ENCODE measurements around the gene TSPAN9.

The TSPAN9 gene

DNA sequence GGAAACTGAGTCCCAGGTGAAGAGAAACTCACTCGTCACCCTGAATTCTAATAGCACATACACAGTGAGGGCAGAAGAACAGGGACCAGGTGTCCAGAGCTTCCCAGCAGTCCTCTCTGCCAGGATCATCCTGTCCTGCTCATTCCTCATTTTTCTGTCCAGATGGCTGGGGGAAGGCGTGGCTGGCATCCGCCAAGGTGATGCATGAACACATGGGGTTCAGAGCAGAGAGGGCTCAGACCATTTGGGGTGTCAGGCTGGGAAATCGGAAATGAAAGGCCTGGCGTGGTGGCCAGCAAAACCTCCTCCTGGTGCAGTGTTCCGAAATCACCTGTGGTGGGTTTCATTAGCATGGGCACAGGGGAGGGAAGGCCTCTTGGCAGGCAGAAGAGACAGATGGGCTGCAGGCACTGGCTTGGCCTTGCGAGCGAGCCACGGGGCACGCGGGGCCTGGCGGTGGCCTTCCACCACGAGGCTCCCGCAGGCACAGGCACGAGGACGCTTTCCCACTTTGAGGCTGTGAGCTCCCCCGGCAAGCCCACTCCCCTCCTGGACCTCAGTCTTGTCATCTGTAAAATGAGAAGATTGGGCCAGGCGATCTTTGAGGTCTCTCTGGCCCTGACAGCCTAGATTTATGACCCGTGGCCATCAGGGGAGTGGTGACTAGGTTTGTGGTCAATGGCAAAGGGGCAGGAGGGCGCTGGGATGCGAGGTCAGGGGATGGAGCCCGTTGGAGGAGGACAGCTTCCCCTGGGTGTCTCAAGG is 68.5 kb downstream of the TSPAN9 start:
- no peaks in the 10 kb centered on the region for H3K9me3 ChIP-seq (ENCODE audit: insufficient read depth, low read length)
- H4K20me1 ChIP-seq (ENCODE audit: low read depth, low read length), result no peaks in the 10 kb centered on the region
- H3K79me2 ChIP-seq (ENCODE audit: insufficient read depth, low read length), result no peaks in the 10 kb centered on the region
- no peak overlapping the region for H3K9ac ChIP-seq (ENCODE audit: low read length)
- no peak overlapping the region for H3K4me3 ChIP-seq (ENCODE audit: insufficient read depth, low read length, poor library complexity, severe bottlenecking)
- H2AFZ ChIP-seq (ENCODE audit: low read depth, low read length, severe bottlenecking), result no peak overlapping the region
- H3K4me2 ChIP-seq (ENCODE audit: low read depth, low read length, poor library complexity, severe bottlenecking), result no peak overlapping the region
- H3K36me3 ChIP-seq (ENCODE audit: low read length), result no peaks in the 10 kb centered on the region
- H3K27me3 ChIP-seq (ENCODE audit: low read length), result no peaks in the 10 kb centered on the region
- H3F3A ChIP-seq (ENCODE audit: insufficient read depth), result no peaks in the 10 kb centered on the region
- no peak overlapping the region for H3K27ac ChIP-seq (ENCODE audit: low read depth, low read length)
- no peak for TF ChIP-seq EZH2phosphoT487 (conservative IDR thresholded peaks at IDR 0.05; ENCODE audit: low read length)
- TF ChIP-seq, protein P1, sequence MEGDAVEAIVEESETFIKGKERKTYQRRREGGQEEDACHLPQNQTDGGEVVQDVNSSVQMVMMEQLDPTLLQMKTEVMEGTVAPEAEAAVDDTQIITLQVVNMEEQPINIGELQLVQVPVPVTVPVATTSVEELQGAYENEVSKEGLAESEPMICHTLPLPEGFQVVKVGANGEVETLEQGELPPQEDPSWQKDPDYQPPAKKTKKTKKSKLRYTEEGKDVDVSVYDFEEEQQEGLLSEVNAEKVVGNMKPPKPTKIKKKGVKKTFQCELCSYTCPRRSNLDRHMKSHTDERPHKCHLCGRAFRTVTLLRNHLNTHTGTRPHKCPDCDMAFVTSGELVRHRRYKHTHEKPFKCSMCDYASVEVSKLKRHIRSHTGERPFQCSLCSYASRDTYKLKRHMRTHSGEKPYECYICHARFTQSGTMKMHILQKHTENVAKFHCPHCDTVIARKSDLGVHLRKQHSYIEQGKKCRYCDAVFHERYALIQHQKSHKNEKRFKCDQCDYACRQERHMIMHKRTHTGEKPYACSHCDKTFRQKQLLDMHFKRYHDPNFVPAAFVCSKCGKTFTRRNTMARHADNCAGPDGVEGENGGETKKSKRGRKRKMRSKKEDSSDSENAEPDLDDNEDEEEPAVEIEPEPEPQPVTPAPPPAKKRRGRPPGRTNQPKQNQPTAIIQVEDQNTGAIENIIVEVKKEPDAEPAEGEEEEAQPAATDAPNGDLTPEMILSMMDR (IDR thresholded peaks at IDR 0.05; ENCODE audit: insufficient read depth, low read length, poor library complexity, severe bottlenecking), result no peak
- H3K9me2 ChIP-seq (replicated peaks; ENCODE audit: insufficient read depth, low read length), result no peaks in the 10 kb centered on the region

DNA sequence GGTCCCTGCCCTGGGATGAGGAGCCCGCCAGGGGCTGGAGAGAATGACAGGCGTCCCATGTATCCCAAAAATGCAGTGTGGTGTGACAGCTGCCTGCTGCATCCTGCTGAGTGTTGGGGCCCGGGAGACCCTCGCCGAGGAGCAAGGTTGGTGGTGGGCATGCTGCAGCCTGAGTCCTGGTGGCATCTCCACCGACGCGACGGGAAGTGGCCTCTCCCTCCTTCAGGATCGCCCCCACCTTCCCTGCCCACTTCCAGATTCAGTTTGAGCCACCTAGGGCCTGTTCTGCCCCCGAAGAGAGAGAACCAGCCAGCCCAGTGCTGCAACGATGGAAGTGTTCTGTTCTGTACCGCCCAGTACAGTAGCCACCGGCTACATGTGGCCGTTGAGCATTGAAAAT is 70.1 kb downstream of the TSPAN9 start:
- Histone ChIP-seq H2AFZ (ENCODE audit: low read depth, low read length, severe bottlenecking) (no peak overlapping the region), H3F3A (ENCODE audit: insufficient read depth) (no peaks in the 10 kb centered on the region), H3K27me3 (ENCODE audit: low read length) (no peaks in the 10 kb centered on the region), H3K9ac (ENCODE audit: low read length) (no peak overlapping the region), H3K36me3 (ENCODE audit: low read length) (no peaks in the 10 kb centered on the region), H3K4me2 (ENCODE audit: low read depth, low read length, poor library complexity, severe bottlenecking) (no peak overlapping the region), H3K9me3 (ENCODE audit: insufficient read depth, low read length) (no peaks in the 10 kb centered on the region), H3K4me3 (ENCODE audit: insufficient read depth, low read length, poor library complexity, severe bottlenecking) (no peak overlapping the region), H3K9me2 (replicated peaks; ENCODE audit: insufficient read depth, low read length) (no peaks in the 10 kb centered on the region), H3K79me2 (ENCODE audit: insufficient read depth, low read length) (no peaks in the 10 kb centered on the region), H3K27ac (ENCODE audit: low read depth, low read length) (no peak overlapping the region), H4K20me1 (ENCODE audit: low read depth, low read length) (no peaks in the 10 kb centered on the region)
- no peak for TF ChIP-seq EZH2phosphoT487 (conservative IDR thresholded peaks at IDR 0.05; ENCODE audit: low read length)
- TF ChIP-seq, protein P1 (IDR thresholded peaks at IDR 0.05; ENCODE audit: insufficient read depth, low read length, poor library complexity, severe bottlenecking), result no peak

DNA sequence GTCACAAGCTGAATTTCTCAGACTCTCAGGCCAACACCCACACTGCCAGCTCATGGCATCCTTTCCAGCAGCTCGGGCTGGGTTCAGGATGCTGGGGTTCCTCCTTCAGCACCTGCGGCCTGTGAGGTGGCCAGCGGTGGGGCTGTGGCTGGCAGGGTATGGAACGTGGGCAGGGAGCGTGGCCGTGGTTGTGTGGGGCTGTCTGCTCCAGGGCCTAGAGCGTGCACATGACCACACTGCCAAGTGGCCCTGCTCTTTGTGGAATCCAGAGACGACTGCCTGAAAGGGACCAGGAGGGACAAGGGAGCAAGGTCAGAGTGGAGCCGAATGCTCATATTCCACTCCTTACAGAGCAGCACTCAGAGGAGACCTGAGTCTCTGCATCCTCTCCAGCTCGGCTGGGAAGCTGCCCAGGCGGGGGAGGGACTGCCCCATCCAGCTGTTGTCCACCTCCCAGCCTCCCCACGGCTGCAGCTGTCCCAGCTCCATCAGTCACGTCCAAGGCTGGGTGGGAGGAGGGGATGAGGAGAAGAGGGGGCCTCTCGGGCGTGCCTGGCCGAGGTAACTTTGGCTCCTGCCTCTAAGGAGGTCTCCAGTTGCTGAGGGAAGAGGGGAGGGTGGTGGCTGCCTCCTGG is 71.3 kb downstream of the TSPAN9 start:
- no peak overlapping the region for H3K9ac ChIP-seq (ENCODE audit: low read length)
- H3K9me2 ChIP-seq (replicated peaks; ENCODE audit: insufficient read depth, low read length), result no peaks in the 10 kb centered on the region
- no peak overlapping the region for H3K4me3 ChIP-seq (ENCODE audit: insufficient read depth, low read length, poor library complexity, severe bottlenecking)
- no peak overlapping the region for H3K4me2 ChIP-seq (ENCODE audit: low read depth, low read length, poor library complexity, severe bottlenecking)
- no peaks in the 10 kb centered on the region for H3K27me3 ChIP-seq (ENCODE audit: low read length)
- H3K79me2 ChIP-seq (ENCODE audit: insufficient read depth, low read length), result no peaks in the 10 kb centered on the region
- no peaks in the 10 kb centered on the region for H3K9me3 ChIP-seq (ENCODE audit: insufficient read depth, low read length)
- H4K20me1 ChIP-seq (ENCODE audit: low read depth, low read length), result no peaks in the 10 kb centered on the region
- no peaks in the 10 kb centered on the region for H3F3A ChIP-seq (ENCODE audit: insufficient read depth)
- H3K36me3 ChIP-seq (ENCODE audit: low read length), result no peaks in the 10 kb centered on the region
- TF ChIP-seq EZH2phosphoT487 (conservative IDR thresholded peaks at IDR 0.05; ENCODE audit: low read length), result no peak
- TF ChIP-seq, protein P1 (IDR thresholded peaks at IDR 0.05; ENCODE audit: insufficient read depth, low read length, poor library complexity, severe bottlenecking), result no peak
- no peak overlapping the region for H2AFZ ChIP-seq (ENCODE audit: low read depth, low read length, severe bottlenecking)
- no peak overlapping the region for H3K27ac ChIP-seq (ENCODE audit: low read depth, low read length)

Measured in SU-DHL-6 (cell line).